GM12878 (cell line): ENCODE measurements around the gene SLC4A1. TPM values are rescaled to one million over a fixed set of nuclear protein-coding genes. Genes with fewer than 3 reads are reported as not detected.

ENCODE experiments used
- ATAC-seq: fragments of 200-7000 bp; cut with Tn5 transposase; 3 replicates; pipeline ENCODE4 v1.9.1; 2020; ENCODE audit warnings: mild to moderate bottlenecking, moderate library complexity
- BruUV-seq: library from RNA; stranded (reverse); fragments of 400-500 nt; replicated peaks from 2 replicates; lab custom pipeline; 2021; lab: Mats Ljungman, UMichigan
- CTCF ChIA-PET: fragments of 300-600 bp; sonication (Branson Sonifier 250); formaldehyde crosslinking; extraction: SDS; loops from one replicate; lab custom pipeline; 2021; ENCODE audit warnings: inconsistent platforms; lab: Yijun Ruan, JAX
- POLR2A ChIA-PET: fragments of 350-600 bp; formaldehyde crosslinking; extraction: SDS; loops from one replicate; lab custom pipeline; 2021; ENCODE audit warnings: inconsistent platforms; lab: Charles Lee
- RAD21 ChIA-PET: fragments of 300-600 bp; sonication (Branson Sonifier 250); formaldehyde crosslinking; loops from one replicate; lab custom pipeline; 2023; ENCODE audit warnings: antibody characterized with exemption; ENCODE audit not compliant: unreplicated experiment; lab: Charles Lee
- SMC1A ChIA-PET: fragments of 300-600 bp; sonication (Branson Sonifier 250); formaldehyde crosslinking; loops from one replicate; lab custom pipeline; 2023; ENCODE audit not compliant: unreplicated experiment, uncharacterized antibody; lab: Charles Lee
- DNase-seq: peaks from one replicate; pipeline ENCODE4 v3.0.0-alpha.2; 2011; ENCODE audit warnings: low read depth, low spot score
- FAIRE-seq: peaks from 3 replicates; lab custom pipeline; 2011; peaks lifted over from hg19 to GRCh38; lab: Jason Lieb, UNC
- H2AFZ ChIP-seq: 2 replicates; pipeline ENCODE4 v1.6.0; 2011; ENCODE audit warnings: low read depth, low read length, control low read depth; ENCODE audit not compliant: control insufficient read depth
- H3K27ac ChIP-seq: 2 replicates; pipeline ENCODE4 v1.5.1; 2011; ENCODE audit warnings: control low read depth; ENCODE audit not compliant: control insufficient read depth, insufficient read depth
- H3K27me3 ChIP-seq, 2 experiments: replicated peaks in 1 of 2; 2 replicates each; pipeline versions ENCODE4 v1.6.0 to v1.6.1; 2011; ENCODE audit warnings: low read length in 1 of 2; ENCODE audit not compliant: control insufficient read depth in 2 of 2, insufficient read depth in 2 of 2
- H3K36me3 ChIP-seq, 2 experiments: 2 replicates each; pipeline ENCODE4 v1.5.1; 2011; ENCODE audit warnings: low read length in 1 of 2; ENCODE audit not compliant: control insufficient read depth in 2 of 2, insufficient read depth in 2 of 2
- H3K4me1 ChIP-seq: 2 replicates; pipeline ENCODE4 v1.6.1; 2011; ENCODE audit warnings: mild to moderate bottlenecking, low read length, moderate library complexity, mixed read lengths; ENCODE audit not compliant: control insufficient read depth, insufficient read depth
- H3K4me2 ChIP-seq: 2 replicates; pipeline ENCODE4 v1.6.0; 2011; ENCODE audit warnings: control low read depth; ENCODE audit not compliant: control insufficient read depth, insufficient read depth
- H3K4me3 ChIP-seq: fragments of 200-600 bp; sonication (generic); 2 replicates; pipeline ENCODE4 v1.5.1; 2016
- H3K79me2 ChIP-seq: 2 replicates; pipeline ENCODE4 v1.6.0; 2011; ENCODE audit warnings: low read length; ENCODE audit not compliant: control insufficient read depth, insufficient read depth
- H3K9ac ChIP-seq: 2 replicates; pipeline ENCODE4 v1.8.0; 2011; ENCODE audit warnings: low read length, control low read depth, mixed read lengths; ENCODE audit not compliant: control insufficient read depth, insufficient read depth
- H3K9me3 ChIP-seq: replicated peaks from 3 replicates; pipeline ENCODE4 v1.5.1; 2011; ENCODE audit warnings: mild to moderate bottlenecking, low read length; ENCODE audit not compliant: control insufficient read depth, insufficient read depth
- H4K20me1 ChIP-seq: 2 replicates; pipeline ENCODE4 v1.6.0; 2011; ENCODE audit not compliant: control insufficient read depth, insufficient read depth
- MTA2 ChIP-seq: fragments of 450-650 bp; IDR thresholded peaks from 2 replicates; pipeline ENCODE4 v1.6.1; 2016; ENCODE audit warnings: low read depth, mild to moderate bottlenecking, moderate library complexity
- NBN ChIP-seq: fragments of 450-650 bp; IDR thresholded peaks from 2 replicates; pipeline ENCODE4 v1.6.1; 2016
- POLR2AphosphoS5 ChIP-seq: IDR thresholded peaks from 2 replicates; pipeline ENCODE4 v1.6.1; 2011; ENCODE audit warnings: mild to moderate bottlenecking, low read length, inconsistent platforms
- RUNX3 ChIP-seq: IDR thresholded peaks from 2 replicates; pipeline ENCODE4 v1.6.1; 2012; ENCODE audit warnings: low read length, inconsistent platforms
- SMARCA5 ChIP-seq: fragments of 450-650 bp; IDR thresholded peaks from 2 replicates; pipeline ENCODE4 v1.6.1; 2017; ENCODE audit warnings: mild to moderate bottlenecking
- STAT3 ChIP-seq: IDR thresholded peaks from 2 replicates; pipeline ENCODE4 v1.6.1; 2011; ENCODE audit warnings: low read depth, low read length, improper control_type of control experiment
- ZBED1 ChIP-seq: IDR thresholded peaks from 2 replicates; pipeline ENCODE4 v1.6.1; 2016; ENCODE audit warnings: borderline replicate concordance
- WGBS: methylation state at CpG from one replicate; pipeline ENCODE4 v1.1.6; 2016; ENCODE audit warnings: low lambda C conversion rate; ENCODE audit not compliant: insufficient replicate concordance, insufficient coverage; ENCODE audit errors: missing lambda C conversion rate; 5-methylcytosine and 5-hydroxymethylcytosine counted together
- in situ Hi-C: fragments of 300-500 bp; cut with MboI; formaldehyde crosslinking; loops from 9 replicates; pipeline ENCODE4 v1.14.3; 2018; ENCODE audit warnings: mixed read lengths
- intact Hi-C: fragments of 100-400 bp; cut with micrococcal nuclease; formaldehyde crosslinking; loops from one replicate; pipeline ENCODE4 v1.14.2; 2022; ENCODE audit not compliant: unreplicated experiment
- polyA plus RNA-seq, 11 experiments: library from polyadenylated mRNA; depleted of rRNA in 4 of 11; unstranded in 6 of 11; stranded (reverse) in 5 of 11; fragments of >200 nt; fragmentation: Nextera tagmentation in 4 of 11; fragmentation: Illumina TruSeq in 1 of 11; extraction: Ambion mirVana in 4 of 11; extraction: Trizol in 1 of 11; gene quantifications; 1 replicate in 1 of 11; 2 replicates in 10 of 11; pipeline versions ENCODE4 v1.2.1 to v1.2.3, GENCODE V29; 2011 to 2016; ENCODE audit warnings: inconsistent platforms in 2 of 11, missing spikeins in 2 of 11, low read depth in 1 of 11
- total RNA-seq, 4 experiments: library from RNA; depleted of rRNA in 3 of 4; stranded (reverse); fragments of >200 nt in 3 of 4; fragmentation: Illumina TruSeq in 1 of 4; extraction: Trizol in 1 of 4; gene quantifications; 2 replicates each; pipeline versions ENCODE4 v1.2.1 to v1.2.3, GENCODE V29; 2013 to 2021
- TF ChIP-seq, protein P1 (sequence below): fragments of 450-650 bp; IDR thresholded peaks from 2 replicates; pipeline ENCODE4 v1.6.1; 2016; ENCODE audit warnings: mild to moderate bottlenecking
- TF ChIP-seq, protein P2 (sequence below): fragments of 150-350 bp; IDR thresholded peaks from 2 replicates; pipeline ENCODE4 v1.6.1; 2016; ENCODE audit warnings: low read depth, low read length
- TF ChIP-seq, protein P3 (sequence below): fragments of 450-650 bp; IDR thresholded peaks from 2 replicates; pipeline ENCODE4 v1.6.1; 2016; ENCODE audit warnings: mild to moderate bottlenecking, moderate library complexity, borderline replicate concordance
- TF ChIP-seq, protein P4 (sequence below): IDR thresholded peaks from 2 replicates; pipeline ENCODE4 v1.6.1; 2011; ENCODE audit warnings: borderline replicate concordance, low read depth, mild to moderate bottlenecking, moderate library complexity, low read length; ENCODE audit not compliant: insufficient read depth, poor library complexity, severe bottlenecking

The SLC4A1 gene
- total and polyA plus RNA-seq, 10 of the 15 experiments (the other 5 are each of a cell fraction or from before 2014, with no cell fraction given), result 0.03 TPM; not detected in 9

DNA sequence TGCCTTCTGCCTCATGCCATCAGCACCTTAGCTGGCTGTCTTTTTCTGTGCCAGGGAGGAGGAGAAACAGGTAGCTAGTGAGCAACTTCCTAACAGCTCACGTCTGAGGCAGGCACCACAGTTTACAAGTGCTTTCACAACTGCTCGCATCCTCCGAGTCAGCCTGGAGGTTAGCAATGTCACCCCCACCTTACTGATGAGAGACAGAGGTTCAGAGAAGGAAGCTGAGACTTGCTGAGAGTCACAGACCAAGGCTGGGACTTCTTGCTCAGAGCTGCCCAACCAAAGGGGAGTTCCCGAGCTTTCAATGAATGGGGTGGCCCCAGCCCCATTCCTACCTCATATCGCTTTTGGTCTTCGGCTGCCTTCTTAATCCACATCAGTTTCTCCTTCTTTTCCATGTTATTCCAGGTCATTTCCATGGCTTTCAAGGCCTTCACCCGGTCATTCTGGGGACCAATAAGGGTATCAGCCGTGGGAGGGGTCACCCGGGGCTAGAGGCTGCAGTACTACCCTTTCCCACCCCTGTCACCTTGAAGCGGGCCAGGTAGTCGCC is 58.1 kb downstream of the SLC4A1 start:
- SMC1A ChIA-PET, result interaction anchor here (0.6 to 3.1 kb wide), 27 partner anchors 8 to 156 kb away, joined by 3 to 38 read pairs (median 5); partner anchors contain the start of genes GRN and TMUB2
- FAIRE-seq, result peak; percentile 56
- peak overlapping the region; percentile 33; the same call in 1 of the 2 replicates for H2AFZ ChIP-seq
- peak overlapping the region; percentile 82 for H3K27ac ChIP-seq
- peak overlapping the region; percentile 54; the same call in 1 of the 2 replicates for H3K4me3 ChIP-seq
- DNase-seq, result no peak
- H3K36me3 ChIP-seq, result peaks cover 36 to 47% of the 10 kb centered on the region in 2 experiments; a peak in 3 of 4 replicates
- CTCF ChIA-PET, result interaction anchor here (0.5 to 7.0 kb wide), 49 partner anchors 8 to 972 kb away, joined by 3 to 135 read pairs (median 4); partner anchors contain the start of genes ASB16, ATXN7L3, FAM171A2 and GRN
- RAD21 ChIA-PET, result interaction anchor here (0.6 to 3.7 kb wide), 27 partner anchors 9 to 996 kb away, joined by 3 to 46 read pairs (median 4); partner anchors contain the start of genes ATXN7L3, GRN, HROB and SLC25A39
- H3K4me1 ChIP-seq, result peaks cover 19% of the 10 kb centered on the region
- H3K27me3 ChIP-seq, result no peaks in the 10 kb centered on the region
- POLR2A ChIA-PET, result interaction anchor here (0.7 to 2.6 kb wide), 14 partner anchors 8 to 137 kb away, joined by 3 to 16 read pairs (median 7); partner anchors contain the start of genes ATXN7L3, GRN, SLC25A39 and TMUB2
- H3K79me2 ChIP-seq, result peaks cover 6% of the 10 kb centered on the region
- 7% methylated on average over 11 of the region's 11 CpGs for WGBS
- ATAC-seq, result peak; percentile 66
- intact Hi-C loops (loop anchor here (1.0 to 10.0 kb wide), 2 partner anchors 121 to 295 kb away; partner anchors contain the start of gene GPATCH8), in situ Hi-C loops (loop anchor here (25.0 kb wide), 1 partner anchor 302 kb away; the partner anchor contains the start of gene GPATCH8)
- H4K20me1 ChIP-seq, result peaks cover 2% of the 10 kb centered on the region; the same call in 1 of the 2 replicates
- TSS peak; percentile 14 for BruUV-seq
- peak overlapping the region; percentile 73 for H3K9ac ChIP-seq
- H3K4me2 ChIP-seq, result peak overlapping the region; percentile 83
- H3K9me3 ChIP-seq, result no peaks in the 10 kb centered on the region
- TF ChIP-seq ZBED1 (no peak), MTA2 (no peak), RUNX3 (peak; percentile 21; the same call in 1 of the 2 replicates), POLR2AphosphoS5 (peak; percentile 20; the same call in 1 of the 2 replicates), STAT3 (no peak), NBN (no peak), SMARCA5 (no peak)
- TF ChIP-seq, protein P1, sequence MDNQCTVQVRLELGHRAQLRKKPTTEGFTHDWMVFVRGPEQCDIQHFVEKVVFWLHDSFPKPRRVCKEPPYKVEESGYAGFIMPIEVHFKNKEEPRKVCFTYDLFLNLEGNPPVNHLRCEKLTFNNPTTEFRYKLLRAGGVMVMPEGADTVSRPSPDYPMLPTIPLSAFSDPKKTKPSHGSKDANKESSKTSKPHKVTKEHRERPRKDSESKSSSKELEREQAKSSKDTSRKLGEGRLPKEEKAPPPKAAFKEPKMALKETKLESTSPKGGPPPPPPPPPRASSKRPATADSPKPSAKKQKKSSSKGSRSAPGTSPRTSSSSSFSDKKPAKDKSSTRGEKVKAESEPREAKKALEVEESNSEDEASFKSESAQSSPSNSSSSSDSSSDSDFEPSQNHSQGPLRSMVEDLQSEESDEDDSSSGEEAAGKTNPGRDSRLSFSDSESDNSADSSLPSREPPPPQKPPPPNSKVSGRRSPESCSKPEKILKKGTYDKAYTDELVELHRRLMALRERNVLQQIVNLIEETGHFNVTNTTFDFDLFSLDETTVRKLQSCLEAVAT, result peak; percentile 33; the same call in 1 of the 2 replicates
- TF ChIP-seq, protein P2, sequence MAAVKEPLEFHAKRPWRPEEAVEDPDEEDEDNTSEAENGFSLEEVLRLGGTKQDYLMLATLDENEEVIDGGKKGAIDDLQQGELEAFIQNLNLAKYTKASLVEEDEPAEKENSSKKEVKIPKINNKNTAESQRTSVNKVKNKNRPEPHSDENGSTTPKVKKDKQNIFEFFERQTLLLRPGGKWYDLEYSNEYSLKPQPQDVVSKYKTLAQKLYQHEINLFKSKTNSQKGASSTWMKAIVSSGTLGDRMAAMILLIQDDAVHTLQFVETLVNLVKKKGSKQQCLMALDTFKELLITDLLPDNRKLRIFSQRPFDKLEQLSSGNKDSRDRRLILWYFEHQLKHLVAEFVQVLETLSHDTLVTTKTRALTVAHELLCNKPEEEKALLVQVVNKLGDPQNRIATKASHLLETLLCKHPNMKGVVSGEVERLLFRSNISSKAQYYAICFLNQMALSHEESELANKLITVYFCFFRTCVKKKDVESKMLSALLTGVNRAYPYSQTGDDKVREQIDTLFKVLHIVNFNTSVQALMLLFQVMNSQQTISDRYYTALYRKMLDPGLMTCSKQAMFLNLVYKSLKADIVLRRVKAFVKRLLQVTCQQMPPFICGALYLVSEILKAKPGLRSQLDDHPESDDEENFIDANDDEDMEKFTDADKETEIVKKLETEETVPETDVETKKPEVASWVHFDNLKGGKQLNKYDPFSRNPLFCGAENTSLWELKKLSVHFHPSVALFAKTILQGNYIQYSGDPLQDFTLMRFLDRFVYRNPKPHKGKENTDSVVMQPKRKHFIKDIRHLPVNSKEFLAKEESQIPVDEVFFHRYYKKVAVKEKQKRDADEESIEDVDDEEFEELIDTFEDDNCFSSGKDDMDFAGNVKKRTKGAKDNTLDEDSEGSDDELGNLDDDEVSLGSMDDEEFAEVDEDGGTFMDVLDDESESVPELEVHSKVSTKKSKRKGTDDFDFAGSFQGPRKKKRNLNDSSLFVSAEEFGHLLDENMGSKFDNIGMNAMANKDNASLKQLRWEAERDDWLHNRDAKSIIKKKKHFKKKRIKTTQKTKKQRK, result no peak
- TF ChIP-seq, protein P3, sequence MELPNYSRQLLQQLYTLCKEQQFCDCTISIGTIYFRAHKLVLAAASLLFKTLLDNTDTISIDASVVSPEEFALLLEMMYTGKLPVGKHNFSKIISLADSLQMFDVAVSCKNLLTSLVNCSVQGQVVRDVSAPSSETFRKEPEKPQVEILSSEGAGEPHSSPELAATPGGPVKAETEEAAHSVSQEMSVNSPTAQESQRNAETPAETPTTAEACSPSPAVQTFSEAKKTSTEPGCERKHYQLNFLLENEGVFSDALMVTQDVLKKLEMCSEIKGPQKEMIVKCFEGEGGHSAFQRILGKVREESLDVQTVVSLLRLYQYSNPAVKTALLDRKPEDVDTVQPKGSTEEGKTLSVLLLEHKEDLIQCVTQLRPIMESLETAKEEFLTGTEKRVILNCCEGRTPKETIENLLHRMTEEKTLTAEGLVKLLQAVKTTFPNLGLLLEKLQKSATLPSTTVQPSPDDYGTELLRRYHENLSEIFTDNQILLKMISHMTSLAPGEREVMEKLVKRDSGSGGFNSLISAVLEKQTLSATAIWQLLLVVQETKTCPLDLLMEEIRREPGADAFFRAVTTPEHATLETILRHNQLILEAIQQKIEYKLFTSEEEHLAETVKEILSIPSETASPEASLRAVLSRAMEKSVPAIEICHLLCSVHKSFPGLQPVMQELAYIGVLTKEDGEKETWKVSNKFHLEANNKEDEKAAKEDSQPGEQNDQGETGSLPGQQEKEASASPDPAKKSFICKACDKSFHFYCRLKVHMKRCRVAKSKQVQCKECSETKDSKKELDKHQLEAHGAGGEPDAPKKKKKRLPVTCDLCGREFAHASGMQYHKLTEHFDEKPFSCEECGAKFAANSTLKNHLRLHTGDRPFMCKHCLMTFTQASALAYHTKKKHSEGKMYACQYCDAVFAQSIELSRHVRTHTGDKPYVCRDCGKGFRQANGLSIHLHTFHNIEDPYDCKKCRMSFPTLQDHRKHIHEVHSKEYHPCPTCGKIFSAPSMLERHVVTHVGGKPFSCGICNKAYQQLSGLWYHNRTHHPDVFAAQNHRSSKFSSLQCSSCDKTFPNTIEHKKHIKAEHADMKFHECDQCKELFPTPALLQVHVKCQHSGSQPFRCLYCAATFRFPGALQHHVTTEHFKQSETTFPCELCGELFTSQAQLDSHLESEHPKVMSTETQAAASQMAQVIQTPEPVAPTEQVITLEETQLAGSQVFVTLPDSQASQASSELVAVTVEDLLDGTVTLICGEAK, result no peak
- TF ChIP-seq, protein P4, sequence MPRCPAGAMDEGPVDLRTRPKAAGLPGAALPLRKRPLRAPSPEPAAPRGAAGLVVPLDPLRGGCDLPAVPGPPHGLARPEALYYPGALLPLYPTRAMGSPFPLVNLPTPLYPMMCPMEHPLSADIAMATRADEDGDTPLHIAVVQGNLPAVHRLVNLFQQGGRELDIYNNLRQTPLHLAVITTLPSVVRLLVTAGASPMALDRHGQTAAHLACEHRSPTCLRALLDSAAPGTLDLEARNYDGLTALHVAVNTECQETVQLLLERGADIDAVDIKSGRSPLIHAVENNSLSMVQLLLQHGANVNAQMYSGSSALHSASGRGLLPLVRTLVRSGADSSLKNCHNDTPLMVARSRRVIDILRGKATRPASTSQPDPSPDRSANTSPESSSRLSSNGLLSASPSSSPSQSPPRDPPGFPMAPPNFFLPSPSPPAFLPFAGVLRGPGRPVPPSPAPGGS, result no peak
